Hepatocyte (in vitro differentiated cells): Measurements from ENCODE around the gene MRGPRD. TPM values are rescaled to one million over a fixed set of nuclear protein-coding genes. Genes with fewer than 3 reads are reported as not detected.

Experiments used
- DNase-seq: peaks from one replicate; pipeline ENCODE4 v3.0.0-alpha.2; 2016; ENCODE audit warnings: low spot score
- H2AFZ ChIP-seq: fragments of 200-600 bp; sonication (generic); 2 replicates; pipeline ENCODE4 v1.6.0; 2016; ENCODE audit warnings: antibody characterized with exemption, mild to moderate bottlenecking
- H3K27ac ChIP-seq: fragments of 200-600 bp; sonication (generic); 2 replicates; pipeline ENCODE4 v1.5.1; 2016; ENCODE audit warnings: mild to moderate bottlenecking
- H3K27me3 ChIP-seq: fragments of 200-600 bp; sonication (generic); 2 replicates; pipeline ENCODE4 v1.6.1; 2016
- H3K36me3 ChIP-seq: fragments of 200-600 bp; sonication (generic); replicated peaks from 2 replicates; pipeline ENCODE4 v1.5.1; 2016; ENCODE audit warnings: low read depth; ENCODE audit not compliant: insufficient read depth
- H3K4me1 ChIP-seq: fragments of 200-600 bp; sonication (generic); 2 replicates; pipeline ENCODE4 v1.5.1; 2016; ENCODE audit warnings: mild to moderate bottlenecking, moderate library complexity; ENCODE audit not compliant: insufficient read depth
- H3K4me2 ChIP-seq: fragments of 200-600 bp; sonication (generic); 2 replicates; pipeline ENCODE4 v1.6.0; 2016
- H3K4me3 ChIP-seq: fragments of 200-600 bp; sonication (generic); 2 replicates; pipeline ENCODE4 v1.5.1; 2016; ENCODE audit warnings: mild to moderate bottlenecking
- H3K79me2 ChIP-seq: fragments of 200-600 bp; sonication (generic); 2 replicates; pipeline ENCODE4 v1.6.0; 2017; ENCODE audit warnings: mild to moderate bottlenecking
- H3K9me2 ChIP-seq: fragments of 200-600 bp; sonication (generic); replicated peaks from 2 replicates; pipeline ENCODE4 v1.6.0; 2017; ENCODE audit warnings: mild to moderate bottlenecking; ENCODE audit not compliant: insufficient read depth
- H3K9me3 ChIP-seq: fragments of 200-600 bp; sonication (generic); 2 replicates; pipeline ENCODE4 v1.5.1; 2016; ENCODE audit warnings: low read depth, mild to moderate bottlenecking
- H4K20me1 ChIP-seq: fragments of 200-600 bp; sonication (generic); 2 replicates; pipeline ENCODE4 v1.6.0; 2016; ENCODE audit warnings: mild to moderate bottlenecking; ENCODE audit not compliant: insufficient read depth, poor library complexity, severe bottlenecking
- CTCF ChIP-seq: fragments of 200-600 bp; sonication (generic); IDR thresholded peaks from 2 replicates; pipeline ENCODE4 v1.5.1; 2016; ENCODE audit warnings: antibody characterized with exemption, mild to moderate bottlenecking; ENCODE audit not compliant: poor library complexity
- EZH2 ChIP-seq: fragments of 200-600 bp; sonication (generic); IDR thresholded peaks from 2 replicates; pipeline ENCODE4 v1.6.1; 2016; ENCODE audit warnings: antibody characterized with exemption, mild to moderate bottlenecking, borderline replicate concordance
- EZH2phosphoT487 ChIP-seq: fragments of 200-600 bp; sonication (generic); IDR thresholded peaks from one replicate; pipeline ENCODE4 v1.6.1; 2018; ENCODE audit warnings: antibody characterized with exemption, mild to moderate bottlenecking, low read depth, moderate library complexity; ENCODE audit not compliant: unreplicated experiment, severe bottlenecking
- WGBS: methylation state at CpG from one replicate; pipeline ENCODE4 v1.1.6; 2016; ENCODE audit warnings: low lambda C conversion rate; ENCODE audit errors: missing lambda C conversion rate; 5-methylcytosine and 5-hydroxymethylcytosine counted together
- polyA plus RNA-seq: library from polyadenylated mRNA; unstranded; fragments of >200 nt; fragmentation: Nextera tagmentation; extraction: Ambion mirVana; gene quantifications from 2 replicates; pipeline ENCODE4 v1.2.1, GENCODE V29; 2016
- total RNA-seq: library from RNA; depleted of rRNA; stranded (reverse); fragments of >200 nt; gene quantifications from 2 replicates; pipeline ENCODE4 v1.2.3, GENCODE V29; 2014

The MRGPRD gene
- total and polyA plus RNA-seq, 2 experiments from 2014 or later, result not detected

DNA sequence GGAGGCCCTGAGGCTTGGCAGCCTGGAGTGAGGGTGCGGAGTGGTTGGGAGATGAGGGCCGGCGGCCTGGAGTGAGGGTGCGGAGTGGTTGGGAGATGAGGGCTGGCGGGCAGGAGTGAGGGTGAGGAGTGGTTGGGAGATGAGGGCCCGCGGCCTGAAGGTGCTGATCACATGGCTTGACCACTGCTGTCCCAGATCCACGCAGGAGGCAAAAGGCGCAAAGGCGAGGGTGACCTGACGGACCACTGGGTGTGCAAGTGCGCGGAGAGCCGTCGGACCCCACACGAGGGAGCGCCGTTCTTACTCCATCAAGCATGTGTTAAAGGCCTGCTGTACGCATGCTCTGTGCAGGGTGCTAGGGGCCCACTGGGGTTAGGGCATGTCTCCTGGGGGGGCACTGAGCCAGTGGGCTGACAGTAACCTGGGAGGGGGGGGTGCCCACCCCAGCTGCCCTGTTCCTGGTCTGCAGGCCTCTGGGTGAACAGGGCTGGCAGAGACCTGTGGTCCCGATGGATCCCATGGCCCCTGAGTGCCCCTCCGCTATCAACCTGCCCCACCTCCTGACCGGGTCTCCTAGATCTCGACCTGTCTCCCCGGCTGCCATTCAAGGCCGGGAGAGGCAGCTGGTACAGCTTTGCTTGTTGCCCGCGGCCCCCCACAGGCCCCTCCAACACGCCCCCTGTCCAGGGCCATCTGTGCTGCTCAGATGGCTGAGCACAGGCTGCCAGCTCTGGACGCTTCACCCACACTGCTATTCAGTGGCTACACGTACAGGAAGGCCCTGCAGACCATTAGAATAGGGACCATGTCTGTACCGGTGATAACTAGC, 21.1 kb downstream of the MRGPRD start:
- H3K9me3 ChIP-seq, result no peaks in the 10 kb centered on the region

GRCh38 chr11:68958211-68958610, 22.6 kb downstream of the MRGPRD start:
- no peaks in the 10 kb centered on the region for H3K4me1 ChIP-seq
- no peak for DNase-seq
- no peak for TF ChIP-seq CTCF
- no peak for TF ChIP-seq EZH2
- TF ChIP-seq EZH2phosphoT487, result no peak
- H3K9me2 ChIP-seq, result no peaks in the 10 kb centered on the region
- no peak overlapping the region for H3K4me2 ChIP-seq
- no peak overlapping the region for H2AFZ ChIP-seq
- H3K9me3 ChIP-seq, result no peaks in the 10 kb centered on the region
- no peak overlapping the region for H3K27ac ChIP-seq
- H3K36me3 ChIP-seq, result no peaks in the 10 kb centered on the region
- H3K79me2 ChIP-seq, result no peaks in the 10 kb centered on the region
- no peaks in the 10 kb centered on the region for H3K27me3 ChIP-seq
- H3K4me3 ChIP-seq, result no peak overlapping the region
- WGBS, result 91% methylated on average over 9 of the region's 9 CpGs
- no peaks in the 10 kb centered on the region for H4K20me1 ChIP-seq

More for the DNA sequence above, 21.1 kb downstream of the MRGPRD start:
- DNase-seq, result no peak
- no peaks in the 10 kb centered on the region for H3K79me2 ChIP-seq
- no peak overlapping the region for H3K4me3 ChIP-seq
- no peak overlapping the region for H2AFZ ChIP-seq
- TF ChIP-seq EZH2 (no peak), EZH2phosphoT487 (no peak), CTCF (no peak)
- H3K27ac ChIP-seq, result no peak overlapping the region
- H3K4me2 ChIP-seq, result no peak overlapping the region
- 94% methylated on average over 25 of the region's 31 CpGs for WGBS
- H3K9me2 ChIP-seq, result no peaks in the 10 kb centered on the region
- no peaks in the 10 kb centered on the region for H4K20me1 ChIP-seq
- no peaks in the 10 kb centered on the region for H3K36me3 ChIP-seq
- H3K27me3 ChIP-seq, result no peaks in the 10 kb centered on the region
- H3K4me1 ChIP-seq, result no peaks in the 10 kb centered on the region

DNA sequence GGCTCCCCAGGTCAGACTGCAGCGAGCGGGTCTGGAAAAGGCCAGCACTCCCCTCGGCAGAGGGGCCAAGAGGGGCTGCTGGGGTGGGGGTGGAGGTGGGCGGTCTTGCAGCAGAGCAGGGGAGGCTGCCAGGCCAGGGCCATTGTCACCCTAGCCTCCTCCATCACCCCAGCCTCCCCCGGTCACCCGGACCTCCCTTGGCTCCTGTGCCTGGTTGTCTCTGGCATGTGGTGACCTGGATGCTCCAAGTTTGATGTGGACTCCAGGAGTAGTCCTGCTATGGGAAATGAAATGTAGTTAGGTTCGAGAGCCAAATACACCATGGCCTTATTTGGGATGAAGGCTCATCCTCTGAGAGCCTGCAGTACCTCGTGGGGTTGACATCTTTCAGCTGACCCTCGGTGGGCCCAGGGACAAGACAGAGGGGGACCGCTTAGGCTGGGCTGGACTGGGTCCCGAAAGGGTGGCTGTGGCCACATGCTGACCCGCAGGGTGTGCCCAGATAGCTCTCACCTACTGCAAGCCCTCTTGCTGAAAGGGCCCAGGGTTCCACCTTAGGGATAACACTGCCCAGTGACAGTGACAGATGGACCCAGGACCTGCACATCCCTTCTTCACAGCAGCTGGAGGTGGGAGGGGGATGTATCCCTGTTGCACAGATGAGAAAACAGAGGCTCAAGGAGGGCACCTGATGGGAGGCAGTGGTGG, 24.1 kb downstream of the MRGPRD start:
- H3K79me2 ChIP-seq, result no peaks in the 10 kb centered on the region
- 89% methylated on average over 9 of the region's 12 CpGs for WGBS
- no peaks in the 10 kb centered on the region for H3K36me3 ChIP-seq
- no peak for DNase-seq
- H3K27me3 ChIP-seq, result no peaks in the 10 kb centered on the region
- no peaks in the 10 kb centered on the region for H3K9me2 ChIP-seq
- H2AFZ ChIP-seq, result no peak overlapping the region
- no peak overlapping the region for H3K27ac ChIP-seq
- H4K20me1 ChIP-seq, result no peaks in the 10 kb centered on the region
- H3K9me3 ChIP-seq, result no peaks in the 10 kb centered on the region
- H3K4me3 ChIP-seq, result no peak overlapping the region
- H3K4me2 ChIP-seq, result no peak overlapping the region
- TF ChIP-seq EZH2, result no peak
- no peaks in the 10 kb centered on the region for H3K4me1 ChIP-seq

- Histone ChIP-seq H3K9me3 (no peaks in the 10 kb centered on the region), H3K36me3 (no peaks in the 10 kb centered on the region), H3K4me2 (no peak overlapping the region), H3K79me2 (no peaks in the 10 kb centered on the region), H3K9me2 (no peaks in the 10 kb centered on the region), H3K4me1 (no peaks in the 10 kb centered on the region), H3K4me3 (no peak overlapping the region), H3K27ac (no peak overlapping the region), H3K27me3 (no peaks in the 10 kb centered on the region), H2AFZ (no peak overlapping the region), H4K20me1 (no peaks in the 10 kb centered on the region)
- WGBS, result 41% methylated on average over 7 of the region's 12 CpGs
- no peak for DNase-seq
- TF ChIP-seq CTCF (peak; percentile 26), EZH2 (no peak)
Measured at GRCh38 chr11:68956142-68956541, 24.6 kb downstream of the MRGPRD start.
